Activated T-helper 2 cell treated with anti-CD3 and anti-CD28 coated beads, Interferon-gamma antibody, Interleukin-2, Interleukin-4, amounts not matched to agents 10 μg/mL and 5 μg/mL and 100 μg/mL, durations not matched to agents 14 hours and 24 hours and 36 hours (primary cell): ENCODE measurements around the gene RORB. TPM values are rescaled to one million over a fixed set of nuclear protein-coding genes. Genes with fewer than 3 reads are reported as not detected.

Experiments used
- DNase-seq: peaks from one replicate; pipeline ENCODE4 v3.0.0; 2021; ENCODE audit warnings: low spot score
- H3K27ac Mint-ChIP-seq: one replicate; pipeline ENCODE4 v1.8.0; 2021; ENCODE audit warnings: mixed read lengths
- H3K27me3 Mint-ChIP-seq: one replicate; pipeline ENCODE4 v1.8.0; 2021; ENCODE audit warnings: low read depth, mixed read lengths
- H3K36me3 Mint-ChIP-seq: one replicate; pipeline ENCODE4 v1.8.0; 2021; ENCODE audit warnings: low read depth, mixed read lengths
- H3K4me1 Mint-ChIP-seq: one replicate; pipeline ENCODE4 v1.8.0; 2021; ENCODE audit warnings: low read depth, mixed read lengths
- H3K4me3 Mint-ChIP-seq: one replicate; pipeline ENCODE4 v1.8.0; 2021; ENCODE audit warnings: low read depth, mild to moderate bottlenecking, moderate library complexity, mixed read lengths
- H3K9me3 Mint-ChIP-seq: one replicate; pipeline ENCODE4 v1.8.0; 2021; ENCODE audit warnings: mixed read lengths
- intact Hi-C: fragments of 100-400 bp; cut with micrococcal nuclease; formaldehyde crosslinking; loops from one replicate; pipeline ENCODE4 v1.15.1; 2023
- total RNA-seq: library from RNA; stranded (reverse); gene quantifications from 2 replicates; pipeline ENCODE4 v1.2.3, GENCODE V29; 2022

The RORB gene
- total RNA-seq, 1 donor from 2014 or later: 0.11 TPM

DNA sequence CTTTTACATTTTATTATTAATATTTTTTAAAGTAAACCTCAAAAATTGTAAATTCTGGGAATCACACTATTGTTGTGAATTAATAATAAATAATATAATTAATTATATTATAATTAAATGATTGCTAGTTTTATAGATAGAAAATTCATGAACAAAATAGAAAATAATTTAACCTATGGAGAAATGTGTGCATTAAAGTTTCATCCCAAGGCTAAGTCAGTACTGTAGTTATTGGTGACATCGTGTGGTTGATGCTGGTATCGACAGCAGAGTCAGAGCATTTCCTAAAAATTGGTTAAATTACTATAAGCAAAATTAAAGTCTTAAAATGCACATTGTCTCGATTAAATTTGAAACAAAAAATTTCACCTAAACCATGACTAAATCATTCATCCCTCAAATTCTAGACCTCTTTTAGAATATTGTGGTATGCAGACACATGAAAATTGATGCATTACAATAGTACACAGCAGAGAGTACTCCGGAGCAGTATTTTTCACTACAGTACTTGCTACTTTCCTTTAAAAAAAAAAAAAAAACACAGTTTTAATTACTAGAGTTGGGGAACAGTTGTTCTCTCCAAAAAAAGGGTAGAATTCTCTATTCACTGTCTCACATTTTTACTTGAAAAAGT lies 73.9 kb downstream of the RORB start:
- H3K4me1 Mint-ChIP-seq: no peaks in the 10 kb centered on the region
- H3K36me3 Mint-ChIP-seq: no peaks in the 10 kb centered on the region
- H3K9me3 Mint-ChIP-seq: no peaks in the 10 kb centered on the region
- intact Hi-C loops: loop anchor here (5.0 to 10.0 kb wide), 3 partner anchors 256 to 1369 kb away; no protein-coding TSS in a partner anchor
- no peak overlapping the region for H3K27ac Mint-ChIP-seq
- H3K4me3 Mint-ChIP-seq: no peak overlapping the region
- H3K27me3 Mint-ChIP-seq: peaks cover 7% of the 10 kb centered on the region
- DNase-seq: no peak

DNA sequence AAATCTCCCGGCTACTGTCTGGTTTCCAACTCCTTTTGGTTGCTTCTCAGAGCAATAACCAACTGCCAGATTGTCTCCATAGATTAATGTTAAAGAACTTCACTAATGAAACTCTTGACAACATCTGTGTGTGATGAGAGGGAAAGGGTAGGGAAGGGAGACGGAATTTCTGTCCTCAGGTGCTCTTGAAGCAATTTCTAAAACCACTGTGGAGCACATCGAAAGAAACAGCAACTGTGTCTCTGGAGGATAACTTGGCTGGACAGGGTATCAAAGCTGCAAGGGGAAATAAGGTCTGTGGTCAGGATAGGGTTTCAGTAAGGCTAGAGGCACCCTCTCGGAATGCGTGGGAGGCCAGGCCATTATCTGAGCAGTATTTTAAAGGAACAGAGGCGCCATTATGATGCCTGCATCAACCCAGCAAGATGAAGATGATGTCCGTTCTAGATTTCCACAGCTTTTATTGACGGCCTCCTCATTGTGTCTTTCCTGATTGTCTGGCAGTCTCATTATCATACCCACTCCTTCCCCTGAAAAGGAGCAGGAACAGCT lies 76.6 kb downstream of the RORB start:
- H3K4me1 Mint-ChIP-seq: no peaks in the 10 kb centered on the region
- H3K27ac Mint-ChIP-seq: no peak overlapping the region
- no peak for DNase-seq
- intact Hi-C loops: loop anchor here (5.0 to 10.0 kb wide), 3 partner anchors 259 to 1371 kb away; no protein-coding TSS in a partner anchor
- H3K9me3 Mint-ChIP-seq: no peaks in the 10 kb centered on the region
- H3K4me3 Mint-ChIP-seq: no peak overlapping the region
- H3K27me3 Mint-ChIP-seq: peaks cover 6% of the 10 kb centered on the region
- no peaks in the 10 kb centered on the region for H3K36me3 Mint-ChIP-seq

DNA sequence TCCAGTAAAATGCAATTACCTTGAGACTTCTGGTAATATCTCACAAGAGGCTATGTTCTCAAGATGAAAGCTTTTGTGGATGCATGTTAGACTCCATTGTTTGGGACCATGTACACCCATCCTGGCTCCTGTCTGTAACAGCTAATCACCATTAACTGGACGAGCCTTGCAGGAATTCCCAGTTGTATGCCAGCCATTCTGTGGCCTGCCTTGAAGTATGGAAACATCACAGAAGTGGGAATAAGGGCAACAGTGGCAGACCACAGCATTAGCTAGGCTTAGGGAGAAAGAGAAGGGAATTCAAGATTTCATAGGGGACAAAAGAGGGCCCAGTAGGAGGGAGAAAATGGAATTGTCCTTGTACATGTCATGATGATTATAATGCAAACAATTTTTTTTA lies 79.0 kb downstream of the RORB start:
- Mint-ChIP-seq H3K36me3 (no peaks in the 10 kb centered on the region), H3K4me3 (no peak overlapping the region), H3K4me1 (no peaks in the 10 kb centered on the region), H3K9me3 (no peaks in the 10 kb centered on the region), H3K27ac (no peak overlapping the region), H3K27me3 (peaks cover 3% of the 10 kb centered on the region)
- no peak for DNase-seq
- intact Hi-C loops: loop anchor here (10.0 kb wide), 1 partner anchor 261 kb away; no protein-coding TSS in a partner anchor

DNA sequence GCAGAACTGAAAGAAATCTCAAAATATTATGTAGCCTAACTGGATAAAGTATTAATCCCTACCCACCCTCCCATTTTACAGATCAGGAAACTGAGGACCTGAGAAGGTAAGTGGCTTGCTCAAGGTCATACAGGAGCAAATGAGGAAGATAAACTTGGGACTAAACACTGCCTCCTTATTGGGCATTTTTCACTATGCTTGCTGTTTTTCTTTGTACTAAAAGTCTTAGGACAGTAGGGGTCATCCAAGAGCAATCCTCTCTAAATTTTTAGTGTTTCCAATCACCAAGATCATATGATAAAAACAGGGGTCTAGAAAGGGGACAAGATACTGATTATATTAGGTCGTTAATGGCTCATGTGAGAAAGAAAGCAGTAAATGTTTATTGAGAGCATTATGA lies 80.8 kb downstream of the RORB start:
- H3K36me3 Mint-ChIP-seq: no peaks in the 10 kb centered on the region
- no peak overlapping the region for H3K4me3 Mint-ChIP-seq
- H3K9me3 Mint-ChIP-seq: no peaks in the 10 kb centered on the region
- H3K27me3 Mint-ChIP-seq: peaks cover 2% of the 10 kb centered on the region
- no peaks in the 10 kb centered on the region for H3K4me1 Mint-ChIP-seq
- no peak overlapping the region for H3K27ac Mint-ChIP-seq
- intact Hi-C loops: loop anchor here (10.0 kb wide), 1 partner anchor 263 kb away; no protein-coding TSS in a partner anchor
- DNase-seq: no peak

DNA sequence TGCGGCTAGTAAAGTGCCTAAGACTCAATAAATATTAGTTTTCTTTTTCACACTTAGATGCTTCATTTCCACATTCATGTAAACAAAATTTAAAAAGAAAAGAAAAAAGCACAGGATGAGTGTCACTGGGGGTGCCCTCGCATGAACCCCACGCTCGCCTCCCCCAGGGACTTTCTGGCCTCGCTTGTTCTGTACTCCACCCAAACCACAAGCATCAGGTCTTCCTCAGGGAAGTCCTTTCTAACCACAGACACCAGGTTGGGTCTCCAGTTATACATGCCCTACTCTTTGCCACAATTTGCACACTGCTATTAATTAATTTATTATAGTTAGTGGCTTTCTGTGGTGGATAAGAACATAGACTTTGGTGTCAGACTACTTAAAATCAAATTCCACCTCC lies 92.4 kb downstream of the RORB start:
- Mint-ChIP-seq H3K9me3 (no peaks in the 10 kb centered on the region), H3K36me3 (no peaks in the 10 kb centered on the region), H3K4me1 (peaks cover 2% of the 10 kb centered on the region), H3K4me3 (no peak overlapping the region), H3K27me3 (no peaks in the 10 kb centered on the region), H3K27ac (no peak overlapping the region)
- DNase-seq: no peak
- intact Hi-C loops: no loop called here

DNA sequence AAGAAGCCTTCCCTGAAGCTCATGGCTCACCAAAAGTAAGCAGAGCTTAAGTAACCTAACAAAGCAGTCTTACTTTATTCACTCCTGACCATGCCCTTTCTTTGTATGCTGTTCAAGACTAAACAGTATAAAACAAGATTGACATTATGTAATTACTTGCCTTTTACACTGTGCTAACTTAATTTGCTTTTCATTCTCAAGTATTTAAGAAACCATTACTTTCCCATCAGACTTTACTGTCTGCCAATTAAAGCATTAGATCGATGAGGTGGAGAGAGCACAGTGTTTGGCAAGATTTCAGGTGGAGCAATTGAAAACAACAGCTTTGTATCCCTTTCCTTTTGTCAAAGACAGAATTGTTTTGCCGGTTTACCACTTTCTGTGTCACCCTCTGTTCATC lies 98.2 kb downstream of the RORB start:
- Mint-ChIP-seq H3K36me3 (no peaks in the 10 kb centered on the region), H3K27ac (no peak overlapping the region), H3K4me3 (no peak overlapping the region), H3K9me3 (no peaks in the 10 kb centered on the region), H3K4me1 (no peaks in the 10 kb centered on the region), H3K27me3 (no peaks in the 10 kb centered on the region)
- no peak for DNase-seq
- intact Hi-C loops: no loop called here

DNA sequence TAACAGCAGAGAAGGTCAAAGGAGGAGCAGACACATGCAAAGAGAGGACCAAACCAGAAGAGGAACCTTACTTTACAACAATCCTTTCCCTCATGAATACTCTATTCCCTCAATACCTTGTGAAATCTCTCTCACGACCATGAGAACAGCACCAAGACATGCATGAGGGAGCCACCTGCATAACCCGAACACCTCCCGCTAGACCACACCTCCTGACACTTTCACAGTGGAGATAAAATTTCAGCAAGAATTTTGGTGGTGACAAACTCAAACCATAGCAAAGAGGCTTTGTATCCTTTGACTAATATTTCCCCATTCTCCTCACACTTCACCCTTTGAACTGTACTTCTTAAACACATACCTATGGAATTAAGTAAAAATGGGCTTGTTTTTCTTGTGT lies 101.7 kb downstream of the RORB start:
- intact Hi-C loops: no loop called here
- DNase-seq: no peak
- Mint-ChIP-seq H3K27me3 (no peaks in the 10 kb centered on the region), H3K36me3 (no peaks in the 10 kb centered on the region), H3K4me3 (no peak overlapping the region), H3K27ac (no peak overlapping the region), H3K4me1 (no peaks in the 10 kb centered on the region), H3K9me3 (no peaks in the 10 kb centered on the region)

DNA sequence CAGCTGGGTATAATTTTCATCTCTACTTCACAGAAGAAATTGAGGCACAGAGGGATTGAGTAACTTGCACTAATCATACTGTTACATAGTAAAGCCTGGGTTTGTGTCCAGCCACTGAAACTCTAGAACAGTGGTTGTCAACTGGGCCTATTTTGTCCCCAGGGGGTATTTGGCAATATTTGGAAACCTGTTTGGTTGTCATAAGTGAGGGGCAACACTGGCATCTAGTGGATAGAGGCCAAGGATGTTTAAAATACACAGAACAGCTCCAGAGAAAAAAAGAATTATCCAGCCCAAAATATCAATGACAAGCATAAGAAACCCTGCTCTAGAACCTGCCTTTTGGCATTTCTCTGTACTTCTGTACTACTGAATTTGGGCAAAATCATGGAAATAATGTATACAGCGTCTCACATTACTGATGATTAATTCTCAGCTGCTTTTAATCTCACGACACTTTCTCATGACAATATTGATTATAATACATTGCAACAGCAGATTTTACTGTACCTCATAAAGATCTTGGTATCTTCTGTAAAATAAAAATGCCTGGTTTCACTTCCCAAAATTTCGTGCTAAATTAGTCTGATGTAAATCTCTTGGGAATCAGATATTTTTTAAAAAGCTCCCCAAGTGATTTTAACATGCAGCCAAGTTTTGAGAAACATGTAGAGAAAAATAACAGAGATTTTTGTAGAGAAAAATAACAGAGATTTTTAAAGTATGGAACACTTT lies 112.7 kb downstream of the RORB start:
- intact Hi-C loops: no loop called here
- Mint-ChIP-seq H3K4me1 (no peaks in the 10 kb centered on the region), H3K36me3 (no peaks in the 10 kb centered on the region), H3K27ac (no peak overlapping the region), H3K4me3 (no peak overlapping the region), H3K9me3 (no peaks in the 10 kb centered on the region), H3K27me3 (no peaks in the 10 kb centered on the region)
- no peak for DNase-seq

DNA sequence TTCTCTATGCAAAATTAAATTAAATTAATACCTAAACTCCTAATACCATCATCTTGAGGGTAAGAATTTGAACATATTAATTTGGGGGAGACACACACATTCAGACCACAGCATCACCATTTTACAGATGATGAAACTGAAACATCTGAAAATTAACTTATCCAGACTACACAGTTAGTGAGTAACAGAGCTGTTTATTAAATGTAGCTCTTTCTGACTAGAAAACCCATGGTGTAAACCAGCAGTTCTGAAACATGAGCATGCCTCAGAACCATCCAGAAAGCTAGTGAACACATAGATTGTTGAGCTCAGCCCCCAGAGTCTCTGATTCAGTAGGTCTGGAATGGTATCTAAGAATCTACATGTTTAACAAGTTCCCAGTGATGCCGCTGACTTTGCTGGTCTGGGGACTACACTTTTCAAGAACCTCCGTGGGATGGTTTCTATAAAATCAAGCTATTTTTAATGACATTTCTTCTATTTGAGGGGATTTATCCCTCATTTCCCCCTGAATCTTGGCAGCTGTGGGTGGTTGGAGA lies 113.5 kb downstream of the RORB start:
- Mint-ChIP-seq H3K4me1 (no peaks in the 10 kb centered on the region), H3K36me3 (no peaks in the 10 kb centered on the region), H3K4me3 (no peak overlapping the region), H3K27me3 (no peaks in the 10 kb centered on the region), H3K27ac (no peak overlapping the region), H3K9me3 (no peaks in the 10 kb centered on the region)
- intact Hi-C loops: no loop called here
- DNase-seq: no peak

DNA sequence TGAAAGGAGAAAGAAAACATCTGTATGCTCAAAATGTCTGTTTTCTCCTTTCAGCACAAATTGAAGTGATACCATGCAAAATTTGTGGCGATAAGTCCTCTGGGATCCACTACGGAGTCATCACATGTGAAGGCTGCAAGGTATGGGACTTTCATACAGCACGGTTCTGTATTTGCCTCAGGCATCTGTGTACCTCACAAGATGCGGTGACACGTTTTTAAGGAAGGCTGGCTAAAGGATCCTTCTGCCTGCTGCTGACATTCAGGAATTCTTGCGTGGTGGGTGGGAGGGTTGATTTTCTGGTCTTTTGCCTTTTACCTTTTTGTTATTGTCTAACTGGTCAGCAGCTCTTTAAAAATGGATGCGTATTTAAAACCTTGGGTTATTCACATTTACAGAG lies 133.1 kb downstream of the RORB start:
- Mint-ChIP-seq H3K27me3 (no peaks in the 10 kb centered on the region), H3K36me3 (no peaks in the 10 kb centered on the region), H3K9me3 (no peaks in the 10 kb centered on the region), H3K4me1 (no peaks in the 10 kb centered on the region), H3K27ac (no peak overlapping the region), H3K4me3 (no peak overlapping the region)
- DNase-seq: no peak
- intact Hi-C loops: no loop called here

DNA sequence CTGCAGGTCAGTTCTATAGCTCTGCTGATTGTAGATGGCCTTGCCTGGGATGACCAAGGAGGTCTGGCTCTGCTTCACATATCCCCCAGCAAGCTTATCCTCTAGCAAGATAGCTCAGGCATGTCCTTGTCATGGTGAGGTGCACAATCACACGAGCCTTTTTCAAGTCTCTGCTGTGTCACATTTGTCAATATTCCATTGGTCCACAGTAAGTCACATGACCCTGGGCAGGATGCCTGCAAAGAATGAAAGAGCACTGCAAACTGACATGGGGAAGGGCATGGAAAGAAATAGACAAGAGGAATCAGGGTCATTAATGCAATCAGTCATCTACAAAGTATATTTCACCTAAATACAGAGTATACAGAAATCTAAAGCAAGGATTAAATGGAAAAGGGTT lies 142.0 kb downstream of the RORB start:
- no peak overlapping the region for H3K27ac Mint-ChIP-seq
- H3K4me3 Mint-ChIP-seq: no peak overlapping the region
- H3K9me3 Mint-ChIP-seq: no peaks in the 10 kb centered on the region
- H3K4me1 Mint-ChIP-seq: no peaks in the 10 kb centered on the region
- H3K36me3 Mint-ChIP-seq: no peaks in the 10 kb centered on the region
- peaks cover 3% of the 10 kb centered on the region for H3K27me3 Mint-ChIP-seq
- intact Hi-C loops: no loop called here
- DNase-seq: no peak

DNA sequence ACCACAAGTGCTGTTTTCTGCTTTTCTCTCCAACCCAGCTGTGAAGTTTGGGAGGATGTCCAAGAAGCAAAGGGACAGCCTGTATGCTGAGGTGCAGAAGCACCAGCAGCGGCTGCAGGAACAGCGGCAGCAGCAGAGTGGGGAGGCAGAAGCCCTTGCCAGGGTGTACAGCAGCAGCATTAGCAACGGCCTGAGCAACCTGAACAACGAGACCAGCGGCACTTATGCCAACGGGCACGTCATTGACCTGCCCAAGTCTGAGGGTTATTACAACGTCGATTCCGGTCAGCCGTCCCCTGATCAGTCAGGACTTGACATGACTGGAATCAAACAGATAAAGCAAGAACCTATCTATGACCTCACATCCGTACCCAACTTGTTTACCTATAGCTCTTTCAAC lies 145.2 kb downstream of the RORB start:
- no peak for DNase-seq
- H3K4me3 Mint-ChIP-seq: no peak overlapping the region
- H3K27ac Mint-ChIP-seq: no peak overlapping the region
- no peaks in the 10 kb centered on the region for H3K36me3 Mint-ChIP-seq
- H3K27me3 Mint-ChIP-seq: peaks cover 8% of the 10 kb centered on the region
- H3K4me1 Mint-ChIP-seq: no peaks in the 10 kb centered on the region
- intact Hi-C loops: loop anchor here (5.0 kb wide), 1 partner anchor 50 kb away; no protein-coding TSS in a partner anchor
- no peaks in the 10 kb centered on the region for H3K9me3 Mint-ChIP-seq
